HepG2 (cell line): ENCODE data around the gene DPM2. TPM values are rescaled to one million over a fixed set of nuclear protein-coding genes. Genes with fewer than 3 reads are reported as not detected.

Experiments
- ARID4A ChIP-seq: sonication (generic); formaldehyde crosslinking; IDR thresholded peaks from 2 replicates; pipeline ENCODE4 v1.5.0; 2020; ENCODE audit warnings: mild to moderate bottlenecking, missing genetic modification reagents, borderline replicate concordance
- ARID5B ChIP-seq: IDR thresholded peaks from 2 replicates; pipeline ENCODE4 v1.4.0; 2020; ENCODE audit warnings: mild to moderate bottlenecking, missing genetic modification reagents
- ATRX ChIP-seq: sonication (generic); formaldehyde crosslinking; IDR thresholded peaks from 2 replicates; pipeline ENCODE4 v1.4.0; 2020; ENCODE audit warnings: missing genetic modification reagents, borderline replicate concordance
- CBX5 ChIP-seq: sonication (generic); formaldehyde crosslinking; IDR thresholded peaks from 2 replicates; pipeline ENCODE4 v1.4.0; 2020; ENCODE audit warnings: missing genetic modification reagents, borderline replicate concordance
- DPF2 ChIP-seq: sonication (generic); formaldehyde crosslinking; IDR thresholded peaks from 2 replicates; pipeline ENCODE4 v1.4.0; 2020; ENCODE audit warnings: mild to moderate bottlenecking, low read depth, missing genetic modification reagents, borderline replicate concordance
- ISL2 ChIP-seq: sonication (generic); formaldehyde crosslinking; IDR thresholded peaks from 2 replicates; pipeline ENCODE4 v1.5.0; 2020; ENCODE audit warnings: missing genetic modification reagents
- JDP2 ChIP-seq: sonication (generic); formaldehyde crosslinking; IDR thresholded peaks from 2 replicates; pipeline ENCODE4 v1.8.1; 2022; ENCODE audit warnings: missing genetic modification reagents, borderline replicate concordance
- KLF11 ChIP-seq: IDR thresholded peaks from 2 replicates; pipeline ENCODE4 v1.6.1; 2016; ENCODE audit warnings: missing compliant biosample characterization
- MLXIP ChIP-seq: sonication (generic); formaldehyde crosslinking; IDR thresholded peaks from 2 replicates; pipeline ENCODE4 v1.9.0; 2021; ENCODE audit warnings: missing genetic modification reagents, borderline replicate concordance
- RARA ChIP-seq: IDR thresholded peaks from 2 replicates; pipeline ENCODE4 v1.6.1; 2016; ENCODE audit warnings: missing genetic modification reagents, missing compliant biosample characterization
- ZNF34 ChIP-seq: sonication (generic); formaldehyde crosslinking; IDR thresholded peaks from 2 replicates; pipeline ENCODE4 v1.4.0; 2020; ENCODE audit warnings: mild to moderate bottlenecking, missing genetic modification reagents, borderline replicate concordance
- ZNF343 ChIP-seq: sonication (generic); formaldehyde crosslinking; IDR thresholded peaks from 2 replicates; pipeline ENCODE4 v1.4.0; 2020; ENCODE audit warnings: mild to moderate bottlenecking, missing genetic modification reagents
- ZNF468 ChIP-seq: sonication (generic); formaldehyde crosslinking; IDR thresholded peaks from 2 replicates; pipeline ENCODE4 v1.8.0; 2022; ENCODE audit warnings: mild to moderate bottlenecking, moderate library complexity, missing genetic modification reagents
- ZNF569 ChIP-seq: sonication (generic); formaldehyde crosslinking; IDR thresholded peaks from 2 replicates; pipeline ENCODE4 v1.5.0; 2020; ENCODE audit warnings: mild to moderate bottlenecking, missing genetic modification reagents, moderate library complexity, borderline replicate concordance
- polyA plus RNA-seq, 8 experiments: library from polyadenylated mRNA; depleted of rRNA in 3 of 8; stranded (reverse) in 7 of 8; unstranded in 1 of 8; fragments of >200 nt; fragmentation: Illumina TruSeq in 4 of 8; extraction: Trizol in 4 of 8; gene quantifications; 2 replicates each; pipeline versions ENCODE4 v1.2.1 to v1.2.3, GENCODE V29; 2011 to 2016; ENCODE audit warnings: low read depth in 4 of 8, missing spikeins in 1 of 8, mixed read lengths in 1 of 8; ENCODE audit not compliant: insufficient read depth in 1 of 8
- total RNA-seq, 5 experiments: library from RNA; depleted of rRNA; stranded (reverse); fragments of >200 nt; fragmentation: Illumina TruSeq; extraction: Trizol; gene quantifications; 2 replicates each; pipeline ENCODE4 v1.2.3, GENCODE V29; 2016; ENCODE audit warnings: low read depth in 1 of 5

The DPM2 gene
- total and polyA plus RNA-seq, 2 of the 13 experiments (the other 11 are each of a cell fraction or from before 2014, with no cell fraction given), result 24.8 to 35.3 TPM

GRCh38 chr9:127937388-127938297, at the start of gene DPM2 (continued):
- TF ChIP-seq MLXIP (CRISPR knock-in tag) (no peak), ZNF569 (CRISPR knock-in tag) (no peak), ZNF34 (CRISPR knock-in tag) (no peak), ISL2 (no peak), JDP2 (CRISPR knock-in tag) (no peak), ARID4A (peak; percentile 85), ARID5B (peak; percentile 23; the same call in 1 of the 2 replicates), ZNF468 (CRISPR knock-in tag) (no peak), ATRX (CRISPR knock-in tag) (no peak), ZNF343 (CRISPR knock-in tag) (no peak), RARA (CRISPR knock-in tag) (0 out of 2 replicates have a peak, but pooled peaks have one; percentile 9), CBX5 (CRISPR knock-in tag) (no peak), DPF2 (no peak), KLF11 (CRISPR knock-in tag) (no peak)
